GM06990 (cell line): ENCODE results near the gene TRIM17.
A peak's percentile ranks its signal among the peaks of the same experiment; 100 is the strongest.

Experiments used
- DNase-seq: peaks from one replicate; pipeline ENCODE4 v3.0.0-alpha.2; 2011; ENCODE audit not compliant: insufficient read length; ENCODE audit errors: extremely low read depth
- H3K27me3 ChIP-seq: replicated peaks from 2 replicates; pipeline ENCODE4 v1.6.0; 2011; ENCODE audit warnings: low read length; ENCODE audit not compliant: control insufficient read depth, insufficient read depth
- H3K36me3 ChIP-seq: 2 replicates; pipeline ENCODE4 v1.5.1; 2011; ENCODE audit warnings: low read length; ENCODE audit not compliant: control insufficient read depth, insufficient read depth
- H3K4me3 ChIP-seq: replicated peaks from 2 replicates; pipeline ENCODE4 v1.5.1; 2011; ENCODE audit warnings: low read depth, mild to moderate bottlenecking, control low read depth, low read length
- TF ChIP-seq, protein P1 (sequence below): IDR thresholded peaks from 2 replicates; pipeline ENCODE4 v1.5.1; 2011; ENCODE audit warnings: low read length, control low read depth, mild to moderate bottlenecking, inconsistent platforms; ENCODE audit not compliant: insufficient read depth, poor library complexity, severe bottlenecking

Gene TRIM17, protein sequence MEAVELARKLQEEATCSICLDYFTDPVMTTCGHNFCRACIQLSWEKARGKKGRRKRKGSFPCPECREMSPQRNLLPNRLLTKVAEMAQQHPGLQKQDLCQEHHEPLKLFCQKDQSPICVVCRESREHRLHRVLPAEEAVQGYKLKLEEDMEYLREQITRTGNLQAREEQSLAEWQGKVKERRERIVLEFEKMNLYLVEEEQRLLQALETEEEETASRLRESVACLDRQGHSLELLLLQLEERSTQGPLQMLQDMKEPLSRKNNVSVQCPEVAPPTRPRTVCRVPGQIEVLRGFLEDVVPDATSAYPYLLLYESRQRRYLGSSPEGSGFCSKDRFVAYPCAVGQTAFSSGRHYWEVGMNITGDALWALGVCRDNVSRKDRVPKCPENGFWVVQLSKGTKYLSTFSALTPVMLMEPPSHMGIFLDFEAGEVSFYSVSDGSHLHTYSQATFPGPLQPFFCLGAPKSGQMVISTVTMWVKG

GRCh38 chr1:228416217-228416933, at the start of gene TRIM17:
Gene TRIM17, minus strand, starts transcription at chr1:228416861. Its CDS starts 1,789 bp downstream, at chr1:228415072.
- no peak for DNase-seq
- TF ChIP-seq, protein P1, sequence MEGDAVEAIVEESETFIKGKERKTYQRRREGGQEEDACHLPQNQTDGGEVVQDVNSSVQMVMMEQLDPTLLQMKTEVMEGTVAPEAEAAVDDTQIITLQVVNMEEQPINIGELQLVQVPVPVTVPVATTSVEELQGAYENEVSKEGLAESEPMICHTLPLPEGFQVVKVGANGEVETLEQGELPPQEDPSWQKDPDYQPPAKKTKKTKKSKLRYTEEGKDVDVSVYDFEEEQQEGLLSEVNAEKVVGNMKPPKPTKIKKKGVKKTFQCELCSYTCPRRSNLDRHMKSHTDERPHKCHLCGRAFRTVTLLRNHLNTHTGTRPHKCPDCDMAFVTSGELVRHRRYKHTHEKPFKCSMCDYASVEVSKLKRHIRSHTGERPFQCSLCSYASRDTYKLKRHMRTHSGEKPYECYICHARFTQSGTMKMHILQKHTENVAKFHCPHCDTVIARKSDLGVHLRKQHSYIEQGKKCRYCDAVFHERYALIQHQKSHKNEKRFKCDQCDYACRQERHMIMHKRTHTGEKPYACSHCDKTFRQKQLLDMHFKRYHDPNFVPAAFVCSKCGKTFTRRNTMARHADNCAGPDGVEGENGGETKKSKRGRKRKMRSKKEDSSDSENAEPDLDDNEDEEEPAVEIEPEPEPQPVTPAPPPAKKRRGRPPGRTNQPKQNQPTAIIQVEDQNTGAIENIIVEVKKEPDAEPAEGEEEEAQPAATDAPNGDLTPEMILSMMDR = no peak
- Histone ChIP-seq H3K4me3 (no peak within 1 kb of the TSS), H3K36me3 (no peaks in the 10 kb centered on the region; the same call in 1 of the 2 replicates), H3K27me3 (no peaks in the 10 kb centered on the region; the same call in none of the 2 replicates)

DNA sequence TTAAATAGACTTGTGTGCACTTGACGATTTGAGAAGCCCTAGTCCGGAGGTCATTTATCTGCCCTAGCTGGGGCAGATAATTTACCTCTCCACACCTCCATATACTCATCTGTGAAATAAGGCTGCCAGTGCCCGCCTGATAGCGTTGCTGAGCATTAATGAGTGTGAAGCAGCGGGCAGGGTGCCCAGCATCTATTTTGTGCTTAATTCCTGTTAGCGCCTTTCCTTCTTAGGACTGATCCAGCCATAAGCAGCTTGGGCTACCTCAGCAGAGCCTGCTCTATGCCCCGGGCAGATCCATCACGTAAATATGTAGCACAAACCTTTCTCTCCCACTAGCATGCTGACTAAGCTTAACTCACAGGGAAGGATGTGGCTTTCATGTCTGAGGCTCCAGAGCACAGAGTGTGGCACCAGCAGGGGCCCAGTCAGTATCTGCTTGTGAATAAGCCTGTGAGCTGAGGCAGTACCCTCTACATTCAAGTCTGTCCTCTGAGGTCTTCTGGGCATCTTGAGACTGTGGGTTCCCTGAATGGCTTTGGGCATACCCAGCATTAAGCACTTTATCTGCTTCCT, 49.0 kb upstream of the TRIM17 start:
- TF ChIP-seq, protein P1 = no peak
- DNase-seq = no peak
- Histone ChIP-seq H3K27me3 (peaks cover 1% of the 10 kb centered on the region; the same call in 1 of the 2 replicates), H3K4me3 (no peak overlapping the region), H3K36me3 (no peaks in the 10 kb centered on the region)

GRCh38 chr1:228465141-228465540, 48.5 kb upstream of the TRIM17 start:
- TF ChIP-seq, protein P1 = no peak
- Histone ChIP-seq H3K27me3 (no peaks in the 10 kb centered on the region; the same call in 1 of the 2 replicates), H3K4me3 (peak overlapping the region; percentile 72), H3K36me3 (no peaks in the 10 kb centered on the region)
- DNase-seq = no peak

DNA sequence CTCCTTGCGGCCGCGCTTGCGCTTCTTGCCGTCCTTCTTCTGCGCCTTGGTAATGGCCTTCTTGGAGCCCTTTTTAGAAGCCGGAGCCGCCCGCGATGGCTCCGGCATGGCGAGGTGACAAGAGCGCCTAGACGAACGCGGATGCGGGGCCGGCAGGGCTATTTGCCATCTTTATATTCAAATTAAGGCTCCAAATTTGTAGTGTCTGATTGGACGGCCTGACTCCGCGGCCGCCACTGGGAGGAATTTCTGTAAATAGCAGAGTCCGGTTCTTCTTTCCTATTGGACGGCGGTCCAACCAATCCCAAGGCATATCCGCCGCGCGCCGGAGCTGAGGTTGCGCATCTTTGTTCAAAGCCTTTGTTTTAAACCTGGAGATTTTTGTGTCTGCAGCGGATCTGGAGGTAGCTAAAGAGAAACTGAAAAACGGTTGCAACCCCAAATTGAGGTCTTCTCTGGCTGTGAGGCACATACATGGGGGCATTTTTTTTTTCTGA, 47.9 kb upstream of the TRIM17 start:
- Histone ChIP-seq H3K27me3 (no peaks in the 10 kb centered on the region; the same call in 1 of the 2 replicates), H3K36me3 (no peaks in the 10 kb centered on the region), H3K4me3 (peak overlapping the region; percentile 72)
- TF ChIP-seq, protein P1 = no peak
- peak; percentile 80 for DNase-seq

- Histone ChIP-seq H3K27me3 (no peaks in the 10 kb centered on the region), H3K4me3 (peak overlapping the region; percentile 72), H3K36me3 (no peaks in the 10 kb centered on the region)
- DNase-seq = peak; percentile 86
- TF ChIP-seq, protein P1 = peak; percentile 38
These were observed 47.1 kb upstream of the TRIM17 start for GRCh38 chr1:228463559-228464455.
